Hematopoietic multipotent progenitor cell treated with erythropoietin and hydrocortisone succinate and interleukin-3 and kit ligand, for 6 days (in vitro differentiated cells): Measurements from ENCODE around the gene GPR180.
A peak's percentile ranks its signal among the peaks of the same experiment; 100 is the strongest.
"Not testable (repeated sequence)": the region's sequence is repeated elsewhere in the genome, so short reads cannot be mapped to it uniquely, and the experiment has no call there.

ENCODE experiments used
- DNase-seq: peaks from one replicate; pipeline ENCODE4 v3.0.0-alpha.2; 2015

GPR180 gene

GRCh38 chr13:94598281-94598680 is 3.4 kb upstream of the GPR180 start:
- DNase-seq = no peak

DNA sequence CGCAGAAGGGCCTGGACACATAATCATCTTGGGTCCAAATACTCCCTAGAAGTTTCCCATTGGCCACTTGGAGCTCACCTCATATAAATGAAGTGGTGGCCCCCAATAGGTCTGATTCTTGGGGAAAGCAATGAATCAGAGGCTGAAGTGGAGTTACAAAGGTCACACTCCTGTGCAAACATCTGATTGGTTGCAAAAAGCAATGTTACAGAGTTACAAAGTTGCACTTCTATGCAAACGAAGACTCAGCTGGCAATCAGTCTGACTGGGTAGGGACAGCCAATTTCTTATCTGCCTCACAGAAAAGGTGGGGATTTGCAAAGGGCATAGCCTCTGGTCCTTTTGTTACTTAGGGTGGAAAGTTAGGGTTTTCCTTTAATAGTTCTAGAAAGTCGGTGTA is 1.8 kb upstream of the GPR180 start:
- DNase-seq = no peak

- DNase-seq = no peak
These were observed 810 bp downstream of the GPR180 start for GRCh38 chr13:94602467-94602866.

DNA sequence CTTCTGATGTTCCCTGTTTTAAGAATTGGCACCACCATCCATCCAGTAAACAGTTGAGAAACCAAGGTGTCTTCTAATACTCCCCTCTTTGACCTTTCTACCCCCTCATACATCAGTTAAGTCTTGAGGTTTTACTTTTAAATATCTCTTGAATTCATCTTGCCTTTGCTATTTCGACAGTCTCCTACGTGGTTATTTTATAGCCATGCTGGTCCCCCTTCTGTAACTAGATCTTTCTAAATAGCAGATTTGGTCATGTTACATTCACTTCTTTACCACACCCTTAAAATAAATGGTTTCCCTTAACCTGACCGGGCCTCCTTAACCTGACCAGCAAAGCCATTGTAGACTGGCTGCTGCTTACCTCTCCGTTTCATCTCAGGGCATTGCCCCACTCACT is 5.4 kb downstream of the GPR180 start:
- no peak for DNase-seq

DNA sequence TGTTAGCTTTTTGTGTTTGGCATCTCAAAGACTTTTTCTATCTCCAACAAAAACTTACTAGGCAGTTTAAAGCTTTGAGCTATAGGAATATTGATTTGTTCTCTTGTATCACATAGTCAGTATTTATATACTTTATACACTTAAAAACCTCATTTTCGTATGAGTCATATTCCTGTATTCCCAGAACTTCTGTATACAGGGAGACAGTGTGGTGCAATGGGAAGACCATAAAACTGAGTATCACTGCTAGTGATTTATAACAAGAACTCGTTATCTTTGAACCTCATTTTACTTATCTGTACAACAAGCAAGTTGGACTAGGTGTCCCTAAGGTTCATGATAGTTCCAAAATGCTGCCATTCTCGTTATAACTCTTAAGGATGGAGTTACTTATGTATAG is 6.3 kb downstream of the GPR180 start:
- DNase-seq = no peak

GRCh38 chr13:94608586-94608985 is 6.9 kb downstream of the GPR180 start:
- DNase-seq = no peak

- DNase-seq = no peak
These were observed 7.5 kb downstream of the GPR180 start for GRCh38 chr13:94609196-94609595.

DNA sequence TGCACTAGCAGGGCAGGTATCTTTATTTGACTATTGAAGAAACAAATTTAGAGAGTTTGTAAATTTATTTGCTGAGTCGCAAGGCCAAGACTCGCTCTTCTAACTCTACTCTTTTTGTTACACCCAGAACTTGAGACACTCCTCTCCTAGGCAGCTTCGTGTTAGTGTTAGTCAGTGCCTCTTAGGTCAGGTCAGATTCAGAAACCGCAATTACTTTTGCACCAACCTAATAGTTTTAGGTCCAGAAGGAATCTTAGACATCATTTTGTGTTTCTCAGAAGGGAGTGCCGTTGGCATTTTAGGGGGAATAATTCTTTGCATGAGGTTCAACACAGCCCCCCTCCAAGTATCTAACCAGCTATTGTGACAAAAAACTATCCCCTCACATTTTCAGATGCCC is 8.8 kb downstream of the GPR180 start:
- no peak for DNase-seq

GRCh38 chr13:94612050-94612449 is 10.4 kb downstream of the GPR180 start:
- no peak for DNase-seq

GRCh38 chr13:94613051-94613450 is 11.4 kb downstream of the GPR180 start:
- no peak for DNase-seq

DNA sequence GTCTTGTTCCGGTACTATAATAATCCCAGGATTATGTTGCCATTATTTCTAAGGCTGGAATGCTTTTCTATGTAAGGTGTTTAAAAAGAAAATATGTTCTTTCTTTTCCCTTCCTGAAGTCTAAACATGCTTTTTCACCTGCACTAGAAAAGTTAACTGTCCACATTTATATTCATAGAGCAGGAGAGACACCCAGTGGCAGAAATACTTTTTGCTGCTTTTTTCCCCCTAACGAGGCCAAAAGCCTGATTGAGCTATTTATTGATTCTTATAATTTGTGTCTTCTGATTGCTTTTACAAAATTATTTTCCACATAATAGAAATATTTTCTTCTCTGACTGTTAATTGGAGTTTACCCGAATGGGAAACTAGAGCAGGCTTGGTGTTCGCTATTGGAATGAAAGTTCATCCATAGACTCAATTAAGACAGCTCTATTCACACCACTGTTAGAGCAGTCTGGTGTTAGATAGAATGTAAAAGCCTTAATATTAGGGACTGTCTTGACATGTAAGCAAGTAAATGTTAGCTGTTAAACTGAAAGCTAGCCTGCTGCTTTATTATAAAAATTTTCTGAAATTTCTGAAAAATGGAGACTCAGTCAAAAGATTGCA is 15.8 kb downstream of the GPR180 start:
- DNase-seq = peak; percentile 69

GRCh38 chr13:94620286-94620896 is 18.7 kb downstream of the GPR180 start:
- peak; percentile 77 for DNase-seq

- DNase-seq = no peak
These were observed 20.7 kb downstream of the GPR180 start for GRCh38 chr13:94622344-94622743.

DNA sequence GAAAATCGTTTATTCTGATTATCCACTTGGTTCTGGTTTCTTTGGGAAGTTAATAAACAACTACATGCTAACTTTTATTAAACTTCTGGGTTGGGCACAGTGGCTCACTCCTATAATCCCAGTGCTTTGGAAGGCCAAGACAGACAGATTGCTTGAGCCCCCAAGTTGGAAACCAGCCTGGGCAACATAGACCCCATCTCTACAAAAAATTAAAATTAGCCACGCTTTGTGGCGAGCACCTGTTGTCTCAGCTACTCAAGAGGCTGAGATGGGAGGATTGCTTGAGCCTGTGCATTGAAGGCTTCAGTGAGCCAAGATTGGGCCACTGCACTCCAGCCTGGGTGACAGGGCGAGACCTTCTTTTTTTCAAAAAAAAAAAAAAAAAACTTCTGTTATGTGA is 21.7 kb downstream of the GPR180 start:
- DNase-seq = no peak

DNA sequence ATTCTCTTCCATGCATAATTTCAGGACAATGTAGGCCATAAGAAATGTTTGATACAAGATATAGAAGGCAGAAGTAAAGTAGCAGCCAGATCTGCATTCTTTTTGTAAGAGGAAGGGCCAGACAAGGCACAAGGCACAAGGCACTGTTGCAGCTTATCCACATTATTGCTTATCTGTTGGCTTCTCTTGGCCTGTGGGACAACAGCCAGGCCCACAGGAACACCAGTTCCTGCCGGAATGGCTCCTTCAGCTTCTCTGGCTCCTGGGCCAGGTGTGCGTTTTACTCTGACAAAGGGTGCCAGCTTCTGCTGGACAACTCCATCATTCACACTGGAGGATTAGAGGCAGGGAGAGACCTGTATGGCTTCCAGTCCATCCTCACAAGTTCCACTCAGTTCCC is 29.2 kb downstream of the GPR180 start:
- DNase-seq = no peak

- DNase-seq = no peak
These were observed 30.7 kb downstream of the GPR180 start for GRCh38 chr13:94632226-94632980.

GRCh38 chr13:94636096-94636495 is 34.4 kb downstream of the GPR180 start:
- DNase-seq = not testable (repeated sequence)

DNA sequence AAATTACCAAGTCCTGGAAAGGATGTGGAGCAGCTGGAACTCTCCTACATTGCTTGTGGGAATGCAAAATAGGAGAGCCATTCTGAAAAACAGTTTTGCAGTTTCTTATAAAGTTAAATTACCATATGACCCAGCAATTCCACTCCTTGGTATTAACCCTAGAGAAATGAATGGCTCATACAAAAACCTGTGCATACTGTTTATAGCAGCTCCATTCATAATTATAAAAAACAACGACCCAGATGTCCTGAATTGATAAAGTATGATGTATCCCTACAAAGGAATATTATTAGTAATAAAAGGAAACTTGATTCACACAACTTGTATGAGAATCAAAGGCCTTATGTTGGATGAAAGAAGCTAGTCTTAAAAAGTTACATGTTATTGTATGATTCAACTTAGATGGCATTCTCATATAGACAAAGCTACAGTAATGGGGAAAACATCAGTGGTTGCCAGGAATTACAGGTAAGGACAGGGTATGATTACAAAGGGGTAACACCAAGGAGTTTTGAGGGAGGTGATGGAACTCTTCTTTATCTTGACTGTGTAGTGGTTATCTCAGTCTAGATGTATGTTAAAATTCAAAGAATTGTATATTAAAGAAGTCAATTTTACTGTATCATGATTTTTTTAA is 35.4 kb downstream of the GPR180 start:
- DNase-seq = no peak

DNA sequence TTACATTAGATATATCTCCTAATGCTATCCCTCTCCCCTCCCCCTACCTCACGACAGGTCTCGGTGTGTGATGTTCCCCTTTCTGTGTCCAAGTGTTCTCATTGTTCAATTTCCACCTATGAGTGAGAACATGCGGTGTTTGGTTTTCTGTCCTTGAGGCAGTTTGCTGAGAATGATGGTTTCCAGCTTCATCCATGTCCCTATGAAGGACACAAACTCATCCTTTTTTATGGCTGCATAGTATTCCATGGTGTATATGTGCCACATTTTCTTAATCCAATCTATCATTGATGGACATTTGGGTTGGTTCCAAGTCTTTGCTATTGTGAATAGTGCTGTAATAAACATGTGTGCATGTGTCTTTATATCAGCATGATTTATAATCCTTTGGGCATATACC is 36.0 kb downstream of the GPR180 start:
- not testable (repeated sequence) for DNase-seq

- DNase-seq = no peak
These were observed 39.1 kb downstream of the GPR180 start for GRCh38 chr13:94640721-94641120.

GRCh38 chr13:94641409-94641941 is 39.8 kb downstream of the GPR180 start:
- DNase-seq = no peak

DNA sequence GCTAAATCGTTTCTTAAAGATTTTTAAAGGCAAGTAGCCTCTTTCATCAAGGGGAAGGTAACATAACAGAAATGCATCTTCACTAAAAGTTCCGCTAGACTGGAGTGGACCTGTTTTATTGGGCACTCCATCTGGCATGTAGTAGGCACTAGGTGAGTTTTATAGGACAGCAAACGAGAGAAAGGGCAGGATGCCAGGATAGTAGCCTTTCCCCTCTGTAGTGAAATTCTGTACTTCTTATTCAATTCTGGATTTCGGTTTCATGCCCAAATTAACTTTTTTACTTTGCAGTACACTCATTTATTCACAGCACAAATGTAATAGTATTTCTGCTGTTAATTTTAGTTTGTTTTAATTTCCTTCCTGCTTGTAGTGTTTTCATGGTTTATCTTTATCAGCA is 45.2 kb downstream of the GPR180 start:
- DNase-seq = no peak

DNA sequence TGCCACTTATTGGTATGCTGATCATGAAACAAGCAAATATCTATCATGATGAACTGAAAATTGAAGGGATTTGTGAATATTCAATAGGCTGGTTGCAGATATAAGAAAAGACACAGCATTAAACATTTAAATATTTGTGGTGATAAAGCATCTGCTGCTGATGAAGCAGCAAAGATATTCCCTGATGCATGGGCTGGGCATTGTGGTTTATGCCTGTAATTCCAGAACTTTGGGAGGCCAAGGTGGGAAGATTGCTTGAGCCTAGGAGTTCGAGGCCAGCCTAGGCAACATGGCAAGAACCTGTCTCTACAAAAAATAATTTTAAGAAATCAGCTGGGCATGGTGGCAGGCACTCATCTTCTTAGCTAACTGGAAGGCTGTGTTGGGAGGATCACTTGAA is 54.5 kb downstream of the GPR180 start:
- no peak for DNase-seq

GRCh38 chr13:94656766-94657165 is 55.1 kb downstream of the GPR180 start:
- peak; percentile 49 for DNase-seq
